EH (cell line): ENCODE measurements around the gene SND1.

ENCODE experiments used
- DNase-seq: peaks from one replicate; pipeline ENCODE4 v3.0.0-alpha.2; 2015; ENCODE audit warnings: low read depth

SND1 gene

DNA sequence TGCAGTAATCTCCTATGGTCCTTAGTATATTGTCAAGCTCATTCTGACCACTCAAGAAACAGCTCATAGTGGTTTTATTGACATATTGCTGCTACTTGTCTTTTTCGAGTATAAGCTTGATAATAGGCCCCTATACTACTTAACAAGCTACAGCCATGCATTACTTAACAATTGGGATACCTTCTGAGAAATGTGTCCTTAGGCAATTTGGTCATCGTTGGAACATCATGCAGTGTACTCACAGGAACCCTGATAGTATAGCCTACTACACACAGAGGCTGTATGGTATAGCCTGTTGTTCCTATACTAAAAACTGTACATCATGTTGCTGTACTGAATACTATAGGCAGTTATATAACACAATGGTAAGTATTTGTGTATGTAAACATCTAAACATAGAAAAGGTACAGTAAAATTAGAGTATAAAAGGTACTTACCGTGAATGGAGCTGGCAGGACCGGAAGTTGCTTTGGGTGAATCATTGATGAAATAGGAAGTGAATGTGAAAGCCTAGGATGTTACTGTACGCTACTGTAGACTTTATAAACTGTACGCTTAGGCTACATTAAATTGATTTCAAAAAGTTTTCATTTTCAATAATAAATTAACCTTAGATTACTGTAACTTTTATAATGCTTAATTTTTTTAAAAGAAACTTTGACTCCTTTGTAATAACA, 218.4 kb downstream of the SND1 start:
- DNase-seq, result no peak

DNA sequence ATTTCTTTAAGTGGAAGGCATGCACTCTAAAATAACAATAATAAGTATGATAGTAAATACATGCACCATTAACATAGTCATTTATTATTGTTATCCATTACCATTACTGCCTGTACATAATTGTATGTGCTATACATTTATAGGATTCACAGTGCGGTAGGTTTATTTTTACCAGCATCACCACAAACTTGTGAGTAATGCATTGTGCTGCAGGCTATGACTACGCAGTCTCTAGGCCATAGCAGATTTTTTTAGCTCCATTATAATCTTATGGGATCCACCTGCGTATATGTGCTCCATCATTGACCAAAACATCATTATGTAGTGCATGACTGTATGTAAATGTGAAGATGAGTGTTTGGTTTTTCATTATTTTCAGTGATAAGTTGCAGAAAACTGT, 219.2 kb downstream of the SND1 start:
- no peak for DNase-seq

DNA sequence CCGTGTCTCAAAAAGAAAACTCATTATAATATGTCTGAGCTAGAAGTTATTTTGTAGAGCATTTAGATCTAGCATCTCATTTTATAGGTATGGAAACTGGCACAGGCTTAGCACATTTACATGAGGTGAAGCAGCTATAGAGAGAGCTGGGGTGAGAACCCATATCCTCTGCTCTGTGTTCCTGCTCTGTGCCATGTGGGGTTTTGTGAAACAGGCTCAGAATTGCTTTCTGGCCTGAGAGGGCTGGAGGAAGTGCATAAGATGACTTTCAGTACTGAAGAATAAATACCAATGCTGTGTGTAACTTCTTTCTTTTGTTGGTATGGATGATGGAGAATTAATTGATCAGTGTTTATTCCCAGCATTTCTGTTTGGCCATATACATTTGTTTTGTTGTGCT, 220.1 kb downstream of the SND1 start:
- DNase-seq, result peak; percentile 29

GRCh38 chr7:127873151-127873550, 221.2 kb downstream of the SND1 start:
- no peak for DNase-seq

GRCh38 chr7:127873715-127874636, 222.0 kb downstream of the SND1 start:
- DNase-seq, result no peak

DNA sequence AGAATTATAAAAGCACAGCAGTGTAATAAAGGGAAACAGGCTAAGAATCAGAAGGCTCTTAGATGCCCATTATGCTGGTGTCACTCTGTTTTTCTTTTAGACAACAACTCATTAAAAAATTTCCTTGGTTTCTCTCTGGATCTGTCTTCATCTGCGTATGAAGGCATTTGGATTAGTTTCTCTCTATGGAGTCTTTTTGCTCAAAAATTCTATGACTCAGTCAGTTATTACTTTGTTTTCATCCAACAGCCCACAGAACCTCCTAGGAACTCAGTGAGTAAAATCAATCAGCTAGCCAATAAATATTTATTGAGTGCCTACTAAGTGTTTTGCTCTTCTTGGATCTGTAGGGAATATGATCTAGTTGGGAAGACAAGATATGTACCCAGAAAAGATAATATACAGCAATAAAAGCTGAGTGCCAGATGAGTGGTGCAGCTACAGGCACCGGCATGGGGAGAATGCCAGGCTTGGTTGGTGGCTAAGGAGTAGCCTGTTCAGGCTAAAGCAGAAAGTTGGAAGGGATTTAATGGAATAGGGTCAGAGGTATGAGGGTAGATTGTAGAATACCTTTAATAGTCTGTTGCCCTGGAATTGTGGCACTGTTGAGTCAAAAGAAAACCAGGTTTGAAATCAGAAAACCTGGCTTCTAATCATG, 223.1 kb downstream of the SND1 start:
- peak; percentile 62 for DNase-seq

GRCh38 chr7:127876393-127876792, 224.4 kb downstream of the SND1 start:
- DNase-seq, result peak; percentile 78

DNA sequence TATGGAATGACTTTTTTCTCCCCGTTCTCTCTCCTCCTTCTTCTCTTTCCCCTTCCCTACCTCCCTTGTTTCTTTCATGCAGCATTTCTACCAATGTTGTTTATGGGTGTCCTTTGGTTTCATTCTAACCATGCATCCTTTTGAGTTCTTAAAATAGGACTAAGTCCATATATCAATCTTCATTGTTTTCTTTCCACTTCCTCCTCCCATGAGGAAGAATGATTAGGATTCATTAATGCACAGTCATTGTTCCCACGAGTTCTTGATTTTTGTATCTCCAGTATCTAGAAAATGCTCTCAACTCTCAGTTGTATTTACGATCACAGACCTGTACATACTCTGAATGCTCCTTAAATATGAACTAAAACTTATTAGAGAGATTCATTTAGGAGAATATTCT, 226.0 kb downstream of the SND1 start:
- DNase-seq, result peak; percentile 48

DNA sequence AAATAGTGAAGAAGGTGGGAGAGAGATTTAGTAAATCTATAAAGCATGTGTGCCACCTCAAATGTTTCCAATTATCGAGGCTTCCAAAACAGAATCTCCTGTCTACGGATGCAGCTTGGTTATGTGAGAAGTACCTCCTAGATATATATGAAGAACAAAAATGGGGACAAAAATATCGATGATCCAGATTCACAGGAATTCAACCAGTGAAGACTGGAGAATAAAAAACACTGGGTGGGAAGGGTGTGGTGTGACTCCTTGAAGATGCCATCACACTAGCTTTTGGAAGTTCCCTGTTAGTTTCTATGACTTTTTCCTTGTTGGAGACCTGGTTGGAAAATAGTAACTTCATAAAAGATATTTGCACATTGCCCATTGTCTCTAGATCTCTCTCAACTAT, 226.8 kb downstream of the SND1 start:
- DNase-seq, result no peak

DNA sequence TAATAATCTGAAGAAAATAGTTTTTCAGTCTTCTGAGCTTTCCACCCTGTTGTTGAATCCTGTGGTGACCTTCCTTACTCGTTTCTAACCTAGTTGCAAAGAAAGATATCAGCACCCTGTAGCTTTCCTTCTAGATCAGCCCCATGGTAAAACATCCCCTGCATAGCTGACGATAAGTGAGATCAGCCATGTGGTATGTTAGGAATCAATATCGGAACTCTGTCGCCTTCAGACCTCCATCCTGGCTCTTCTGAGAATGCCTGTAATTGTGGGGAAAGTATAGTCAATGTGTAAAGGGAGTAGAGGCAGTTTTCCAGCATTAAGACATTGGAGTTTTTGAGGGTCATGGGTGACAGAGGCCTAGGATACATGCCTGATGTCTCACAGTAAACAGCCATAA, 227.4 kb downstream of the SND1 start:
- peak; percentile 32 for DNase-seq

DNA sequence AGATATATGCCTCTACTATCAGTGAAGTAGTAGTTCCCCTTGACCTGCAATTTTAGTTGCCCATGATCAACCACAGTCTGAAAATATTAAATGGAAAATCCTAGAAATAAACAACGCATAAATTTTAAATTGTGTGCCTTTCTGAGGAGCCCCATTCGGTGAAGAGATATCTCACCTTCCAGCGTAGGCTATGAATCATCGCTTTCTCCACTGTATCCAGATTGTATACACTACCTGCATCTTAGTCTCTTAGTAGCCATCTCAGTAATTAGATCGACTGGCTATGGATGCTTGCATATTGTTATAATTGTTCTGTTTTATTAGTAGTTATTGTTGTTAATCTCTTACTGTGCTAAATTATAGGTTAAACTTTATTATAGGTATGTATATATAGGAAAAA, 227.9 kb downstream of the SND1 start:
- DNase-seq, result no peak

DNA sequence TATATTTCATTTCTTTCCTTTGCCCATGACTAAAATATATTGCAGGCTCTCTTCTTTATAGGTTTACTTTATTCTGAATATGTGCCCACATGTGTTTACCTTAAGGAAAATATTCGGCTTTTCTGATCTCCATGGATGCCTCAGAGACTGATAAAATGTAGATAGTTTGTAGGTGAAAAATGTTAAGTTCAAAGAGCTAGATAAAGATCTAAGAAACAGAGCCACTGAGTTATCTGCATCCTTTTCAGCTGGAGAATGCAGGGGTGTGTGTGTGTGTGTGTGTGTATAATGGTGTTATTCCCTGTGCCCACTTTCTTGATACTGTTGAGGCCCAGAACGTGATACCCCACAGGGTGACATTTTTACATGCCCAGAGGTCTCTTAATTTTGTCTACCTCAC, 228.5 kb downstream of the SND1 start:
- no peak for DNase-seq

GRCh38 chr7:127881564-127881963, 229.6 kb downstream of the SND1 start:
- DNase-seq, result no peak

DNA sequence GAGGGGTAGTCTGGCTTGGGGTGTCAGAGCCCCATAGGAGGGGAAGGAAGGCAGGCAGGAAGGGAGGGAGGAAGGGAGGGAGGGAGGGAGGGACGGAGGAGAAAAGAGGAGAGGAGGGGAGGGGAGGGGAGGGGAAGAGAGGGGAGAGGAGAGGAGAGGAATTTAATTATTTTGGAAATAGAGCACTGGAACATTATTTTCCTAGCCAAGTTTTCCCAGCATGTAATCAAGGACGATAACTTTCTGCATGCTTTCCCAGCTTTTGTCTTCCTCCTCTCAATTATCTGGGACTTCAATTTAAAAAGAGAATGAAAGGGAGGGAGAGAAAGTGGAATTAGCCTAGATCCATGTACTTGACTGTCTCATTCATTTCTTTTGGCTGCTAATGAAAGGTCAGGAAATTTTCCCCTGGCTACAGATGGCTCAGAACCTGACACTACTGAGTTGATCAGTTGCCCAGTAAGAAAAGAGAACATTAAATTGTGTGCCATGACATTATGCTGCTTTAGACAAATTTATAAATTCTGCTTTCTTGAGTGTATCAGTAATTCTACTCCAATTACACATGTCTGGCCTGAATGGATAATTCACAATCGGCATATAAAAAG, 230.4 kb downstream of the SND1 start:
- DNase-seq, result no peak

DNA sequence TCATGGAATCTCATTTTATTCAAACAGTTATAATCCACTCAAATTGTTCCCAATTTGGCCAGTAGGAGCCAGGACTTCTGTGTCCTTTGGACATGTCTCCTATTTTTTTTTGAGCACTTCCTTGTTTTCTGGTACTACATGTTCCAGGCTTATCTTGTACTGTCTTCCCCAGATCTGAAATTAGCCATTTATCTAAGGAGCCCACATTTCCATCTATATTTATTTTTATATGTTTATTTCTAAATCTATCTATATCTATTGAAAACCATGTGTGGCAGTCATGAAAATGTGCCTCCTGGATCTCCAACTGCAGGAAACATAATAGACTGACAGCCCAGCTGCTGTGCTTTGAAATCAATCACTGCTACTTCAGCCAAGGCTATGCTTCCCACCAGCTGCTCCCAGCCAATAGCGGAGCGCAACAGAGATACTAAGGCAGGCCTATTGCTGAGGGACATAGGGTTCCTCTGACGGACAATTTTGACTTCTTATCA, 232.1 kb downstream of the SND1 start:
- DNase-seq, result no peak

GRCh38 chr7:127885222-127885772, 233.3 kb downstream of the SND1 start:
- DNase-seq, result no peak

- DNase-seq, result peak; percentile 87
These were observed 233.8 kb downstream of the SND1 start for GRCh38 chr7:127885843-127886242.

- DNase-seq, result no peak
These were observed 234.3 kb downstream of the SND1 start for GRCh38 chr7:127886248-127886647.

- no peak for DNase-seq
These were observed 235.1 kb downstream of the SND1 start for GRCh38 chr7:127887096-127887495.

DNA sequence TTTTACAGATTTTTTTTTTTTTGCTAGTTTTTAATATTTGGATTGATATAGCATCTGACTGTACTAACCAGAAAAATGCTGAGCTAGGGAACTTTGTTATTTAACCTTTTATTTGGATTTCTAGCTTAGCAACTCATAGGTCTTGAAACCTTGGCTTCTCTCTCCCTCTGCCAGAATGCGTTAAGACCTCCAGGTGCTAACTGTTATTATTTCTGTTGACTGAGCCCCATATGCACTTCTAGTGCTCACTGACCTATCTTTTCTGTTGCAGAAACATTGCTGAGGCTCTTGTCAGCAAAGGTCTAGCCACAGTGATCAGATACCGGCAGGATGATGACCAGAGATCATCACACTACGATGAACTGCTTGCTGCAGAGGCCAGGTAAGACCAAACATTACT, 235.6 kb downstream of the SND1 start:
- no peak for DNase-seq

DNA sequence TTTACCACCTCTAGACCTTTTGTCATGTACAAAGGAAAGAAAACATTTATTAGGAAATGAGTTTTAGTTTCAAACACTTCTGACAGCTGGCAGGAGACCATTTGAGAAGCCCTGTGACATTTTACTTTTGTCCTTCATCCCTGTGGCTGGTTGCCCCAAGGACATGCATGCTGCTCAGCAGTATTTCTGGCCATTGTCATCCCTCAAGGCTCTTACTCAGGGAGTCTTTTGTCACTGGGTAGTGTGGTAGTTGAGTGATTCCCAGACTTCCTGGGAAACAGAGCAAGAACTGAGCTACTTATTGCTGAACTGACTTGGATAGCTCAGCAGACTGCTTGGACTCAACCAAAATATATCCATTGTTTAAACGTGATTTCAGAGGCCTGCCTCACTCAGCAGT, 236.4 kb downstream of the SND1 start:
- no peak for DNase-seq

GRCh38 chr7:127888825-127889224, 236.8 kb downstream of the SND1 start:
- no peak for DNase-seq
